Mammary microvascular endothelial cell (primary cell): ENCODE results near the gene FAM167B. TPM values are rescaled to one million over a fixed set of nuclear protein-coding genes. Genes with fewer than 3 reads are reported as not detected.

Experiments
- total RNA-seq: library from RNA; depleted of rRNA; stranded (reverse); fragments of >200 nt; gene quantifications from 2 replicates; pipeline ENCODE4 v1.2.3, GENCODE V29; 2015

The FAM167B gene
- total RNA-seq, result 20.3 and 24.0 TPM in 2 replicates

GRCh38 chr1:32246888-32247273 is at the start of gene FAM167B:
FAM167B (plus strand) TSS chr1:32247222; CDS start chr1:32247422, 200 bp downstream.

GRCh38 chr1:32200226-32201010 is 46.6 kb upstream of the FAM167B start, which contains the start of gene CCDC28B:
CCDC28B (plus strand) TSS chr1:32200595; CDS start chr1:32201936, 1,341 bp downstream.

DNA sequence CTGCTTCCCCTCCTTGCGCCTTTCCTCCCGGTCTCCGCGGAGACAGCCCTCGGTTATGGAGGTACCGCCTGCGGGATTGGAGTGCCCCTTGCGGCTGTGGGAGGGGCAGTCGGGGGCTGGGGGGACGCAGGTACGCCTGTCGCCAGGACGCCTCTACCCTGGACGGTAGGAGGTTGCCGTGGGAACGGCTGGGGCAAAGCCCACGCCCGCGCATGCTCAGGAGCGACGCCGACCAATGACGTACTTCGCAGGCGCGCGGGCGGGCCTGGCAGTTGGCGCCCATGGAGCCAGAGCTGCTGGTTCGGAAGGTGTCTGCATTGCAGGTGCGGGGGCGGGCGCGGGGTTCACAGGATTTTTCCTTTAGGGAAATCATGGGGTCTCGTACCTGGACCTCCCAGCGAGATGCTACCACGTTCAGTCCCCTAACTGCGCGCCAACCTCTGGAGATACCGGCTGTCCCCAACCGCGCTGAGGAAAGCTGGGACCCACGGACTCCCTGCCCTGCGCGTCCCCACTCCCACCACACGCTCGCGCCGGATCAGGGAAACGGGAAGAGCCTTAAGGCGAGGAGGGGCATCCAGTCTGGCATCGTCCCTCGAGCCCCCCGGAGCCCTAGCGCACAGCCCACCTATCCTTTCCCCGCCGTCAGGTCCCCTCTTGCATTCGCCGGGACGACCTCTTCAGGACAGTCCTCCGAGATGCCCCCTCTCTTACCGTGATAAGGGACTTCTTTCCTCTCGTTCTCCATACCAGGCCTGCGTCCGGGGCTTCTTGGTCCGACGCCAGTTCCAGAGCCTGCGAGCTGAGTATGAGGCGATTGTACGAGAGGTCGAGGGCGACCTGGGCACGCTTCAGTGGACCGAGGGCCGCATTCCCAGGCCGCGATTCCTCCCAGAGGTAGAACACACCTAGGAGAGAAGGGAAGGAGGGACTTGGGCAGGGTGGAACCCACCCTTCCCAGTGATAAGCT is 41.3 kb upstream of the FAM167B start, which contains the start of gene IQCC:
IQCC (plus strand) TSS at position 271 of the 970 bp plus-strand sequence; CDS start at position 282, 11 bp downstream.

GRCh38 chr1:32208891-32209328 is 38.1 kb upstream of the FAM167B start, which contains the start of gene DCDC2B:
DCDC2B (plus strand) TSS chr1:32209089; CDS start chr1:32209094, 5 bp downstream.

DNA sequence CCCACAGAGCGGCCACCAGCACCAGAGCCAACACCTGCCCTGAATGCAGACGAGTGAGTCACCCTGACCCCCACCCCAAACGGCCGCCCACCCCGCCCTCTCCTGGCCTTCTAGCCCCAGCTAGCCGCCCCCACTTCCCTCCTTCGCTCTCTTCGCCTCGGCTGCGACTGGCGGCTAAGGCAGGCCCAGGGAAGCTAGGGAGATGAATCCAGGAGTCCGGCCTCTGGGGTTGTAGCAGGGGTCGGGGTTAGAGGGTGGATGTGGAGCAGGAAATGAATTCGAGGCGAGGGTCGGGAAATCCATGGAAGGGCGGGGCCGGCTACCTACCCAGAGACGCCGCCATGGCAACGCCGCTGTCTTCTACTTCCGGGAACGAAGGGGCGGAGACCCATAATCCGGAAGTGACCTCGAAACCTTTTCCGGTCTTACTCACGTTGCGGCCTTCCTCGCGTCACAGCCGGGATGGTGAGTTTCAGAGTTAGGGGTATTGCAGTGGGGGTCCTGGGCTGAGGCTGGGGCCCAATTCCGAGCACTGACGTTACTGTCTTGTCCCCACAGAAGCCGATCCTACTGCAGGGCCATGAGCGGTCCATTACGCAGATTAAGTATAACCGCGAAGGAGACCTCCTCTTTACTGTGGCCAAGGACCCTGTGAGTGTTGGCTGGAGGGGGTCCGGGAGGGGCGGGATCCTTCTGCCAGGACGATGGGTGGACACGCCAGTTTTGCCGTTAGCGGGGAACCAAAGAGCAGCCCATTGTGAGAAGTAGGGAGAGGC is 24.9 kb upstream of the FAM167B start, which contains the start of the genes EIF3I and TMEM234:
EIF3I (plus strand) TSS at position 428 of the 776 bp plus-strand sequence; CDS start at position 463, 35 bp downstream.
TMEM234 (minus strand) TSS at position 374 of the 776 bp plus-strand sequence; CDS start at position 343, 31 bp downstream.

GRCh38 chr1:32250893-32251716 is 4.1 kb downstream of the FAM167B start, which contains the start of gene LCK:
LCK (plus strand) TSS chr1:32251265; CDS start chr1:32274330, 23,065 bp downstream.

DNA sequence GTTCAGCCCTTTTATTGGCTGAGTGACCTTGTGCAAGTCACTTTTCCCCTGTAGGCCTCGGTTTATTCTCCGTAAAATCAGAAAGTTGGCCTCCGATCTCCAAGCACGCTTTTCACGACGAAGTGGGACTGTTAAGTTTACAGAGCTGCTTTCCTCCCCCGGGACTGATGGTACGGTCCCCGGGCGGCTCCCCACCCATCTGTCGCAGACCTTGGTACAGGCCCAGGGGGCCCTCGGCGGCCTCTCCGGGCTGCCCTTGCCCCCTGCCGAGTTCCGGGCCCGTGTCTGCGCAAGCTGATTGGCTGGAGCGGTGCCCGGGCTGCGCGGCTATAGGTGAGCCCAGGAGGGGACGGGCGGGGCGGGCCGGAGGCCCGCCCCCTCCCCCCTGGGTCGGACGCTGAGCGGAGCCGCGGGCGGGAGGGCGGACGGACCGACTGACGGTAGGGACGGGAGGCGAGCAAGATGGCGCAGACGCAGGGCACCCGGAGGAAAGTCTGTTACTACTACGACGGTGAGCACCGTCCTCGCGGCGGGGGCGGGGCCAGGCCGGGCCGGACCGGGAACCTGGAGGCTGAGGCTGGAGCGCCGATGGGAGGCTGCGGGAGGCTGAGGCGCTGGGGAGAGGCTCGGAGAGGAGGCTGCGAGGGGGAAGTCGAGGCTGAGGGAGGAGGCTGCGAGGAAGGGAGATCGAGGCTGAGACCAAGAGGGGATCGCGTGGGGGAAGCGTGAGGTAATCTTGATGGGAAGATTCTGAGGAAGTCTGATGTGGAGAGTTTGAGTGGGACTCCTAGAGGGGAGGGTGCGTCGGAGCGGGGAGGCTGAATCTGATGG is 44.9 kb downstream of the FAM167B start, which contains the start of gene HDAC1:
HDAC1 (plus strand) TSS at position 376 of the 831 bp plus-strand sequence; CDS start at position 463, 87 bp downstream.

Other genes starting within 250 kb of the FAM167B start
- 98.4 and 98.6 TPM in 2 replicates for gene KHDRBS1, start 233.4 kb upstream of the FAM167B start, total RNA-seq
- gene TMEM39B, start 174.3 kb upstream of the FAM167B start, total RNA-seq, result 10.3 and 13.4 TPM in 2 replicates
- gene KPNA6, start 139.2 kb upstream of the FAM167B start, total RNA-seq, result 45.1 and 46.0 TPM in 2 replicates
- 65.8 and 66.6 TPM in 2 replicates for gene TXLNA, start 67.5 kb upstream of the FAM167B start, total RNA-seq
- gene CCDC28B, start 46.6 kb upstream of the FAM167B start, total RNA-seq, result 12.5 and 13.0 TPM in 2 replicates
- 0.53 and 2.6 TPM in 2 replicates for gene IQCC, start 41.6 kb upstream of the FAM167B start, total RNA-seq
- not detected in 2 replicates for gene DCDC2B, start 38.1 kb upstream of the FAM167B start, total RNA-seq
- 9.4 and 10.1 TPM in 2 replicates for gene TMEM234, start 24.9 kb upstream of the FAM167B start, total RNA-seq
- gene EIF3I, start 24.8 kb upstream of the FAM167B start, total RNA-seq, result 456 and 480 TPM in 2 replicates
- gene LCK, start 4.0 kb downstream of the FAM167B start, total RNA-seq, result 0.20 TPM in 1 of 2 replicates, not detected in the other
- 128 and 129 TPM in 2 replicates for gene HDAC1, start 44.9 kb downstream of the FAM167B start, total RNA-seq
- 119 and 130 TPM in 2 replicates for gene MARCKSL1, start 89.0 kb downstream of the FAM167B start, total RNA-seq
- gene FAM229A, start 115.3 kb downstream of the FAM167B start, total RNA-seq, result 0.13 and 0.79 TPM in 2 replicates
- gene TSSK3, start 115.3 kb downstream of the FAM167B start, total RNA-seq, result not detected in 2 replicates
- 56.6 and 61.3 TPM in 2 replicates for gene BSDC1, start 147.2 kb downstream of the FAM167B start, total RNA-seq
- gene ZBTB8B, start 217.8 kb downstream of the FAM167B start, total RNA-seq, result under 0.01 TPM in 1 of 2 replicates, not detected in the other